ENCODE data around the gene JAZF1. TPM values are rescaled to one million over a fixed set of nuclear protein-coding genes. Genes with fewer than 3 reads are reported as not detected.
A peak's percentile ranks its signal among the peaks of the same experiment; 100 is the strongest.

The JAZF1 gene
- total and polyA plus RNA-seq, 2 of the 8 experiments (the other 6 are each of a cell fraction or from before 2014, with no cell fraction given): 2.6 to 21.8 TPM

- Histone ChIP-seq H3K4me2 (ENCODE audit: insufficient read depth in 1 of 2, low read depth in 2 of 2, low read length in 2 of 2) (0 out of 4 replicates have a peak overlapping the region, but pooled peaks of 1 of the 2 experiments have one; percentile 13), H3K4me3 (ENCODE audit: extremely low read depth in 1 of 4, insufficient read depth in 2 of 4, low read depth in 3 of 4, low read length in 4 of 4) (no peak overlapping the region), H2AFZ (ENCODE audit: low read length) (no peak overlapping the region), H3K4ac (replicated peaks; ENCODE audit: insufficient read length, low read depth, low read length) (no peak overlapping the region), H4K5ac (ENCODE audit: insufficient read length, low read depth, low read length) (no peak overlapping the region), H4K8ac (ENCODE audit: extremely low read depth, insufficient read depth, low read length) (no peak overlapping the region), H2BK12ac (ENCODE audit: low read depth, low read length) (no peak overlapping the region), H3K9ac (replicated peaks in 1 of 4; ENCODE audit: extremely low read depth in 1 of 4, low read depth in 3 of 4, low read length in 3 of 4) (no peak overlapping the region), H3K23me2 (ENCODE audit: low read depth, low read length) (no peaks in the 10 kb centered on the region; the same call in 1 of the 2 replicates), H3K18ac (ENCODE audit: extremely low read depth, low read length) (no peak overlapping the region), H3K27me3 (replicated peaks in 1 of 4; ENCODE audit: control insufficient read depth in 3 of 4, extremely low read depth in 1 of 4, insufficient read depth in 3 of 4, low read length in 3 of 4) (no peaks in the 10 kb centered on the region), H4K91ac (replicated peaks; ENCODE audit: insufficient read length, low read length) (no peak overlapping the region), H2BK5ac (ENCODE audit: low read depth, low read length) (no peak overlapping the region), H4K20me1 (replicated peaks in 1 of 2; ENCODE audit: control insufficient read depth in 1 of 2, insufficient read depth in 2 of 2, low read length in 2 of 2) (no peaks in the 10 kb centered on the region), H3K27ac (ENCODE audit: low read depth, low read length) (no peak overlapping the region), H3K56ac (replicated peaks; ENCODE audit: insufficient read length, low read depth, low read length) (no peak overlapping the region), H3K79me1 (ENCODE audit: low read depth, low read length) (peaks cover 2% of the 10 kb centered on the region; the same call in 1 of the 2 replicates), H2BK20ac (ENCODE audit: low read length) (no peak overlapping the region), H3K23ac (ENCODE audit: insufficient read length) (no peak overlapping the region), H3K14ac (ENCODE audit: insufficient read length) (no peak overlapping the region), H2BK120ac (replicated peaks; ENCODE audit: low read depth, low read length) (no peak overlapping the region), H3K9me3 (ENCODE audit: insufficient read depth in 2 of 2, low read depth in 1 of 2, low read length in 1 of 2) (no peaks in the 10 kb centered on the region), H3K79me2 (ENCODE audit: control insufficient read depth in 1 of 2, insufficient read depth in 2 of 2, low read length in 2 of 2) (no peaks in the 10 kb centered on the region), H3K4me1 (replicated peaks in 1 of 4; ENCODE audit: control insufficient read depth in 3 of 4, insufficient read depth in 4 of 4, low read length in 3 of 4) (peaks cover 0 to 5% (median 0%) of the 10 kb centered on the region in 4 experiments; a peak in 2 of 7 replicates), H2AK5ac (ENCODE audit: low read depth, low read length) (no peak overlapping the region), H3K36me3 (ENCODE audit: control insufficient read depth in 2 of 4, insufficient read depth in 4 of 4, low read length in 3 of 4) (no peaks in the 10 kb centered on the region), H2BK15ac (ENCODE audit: low read length) (no peak overlapping the region)
- no peak for FAIRE-seq
- DNase-seq (ENCODE audit: low read depth in 1 of 2, low spot score in 2 of 2): no peak
- CTCF ChIA-PET (ENCODE audit: partially characterized antibody): interaction anchor here (0.6 to 5.2 kb wide), 10 partner anchors 9 to 343 kb away, joined by 3 to 38 read pairs (median 6); no protein-coding TSS in a partner anchor
- TF ChIP-seq RAD21 (IDR thresholded peaks at IDR 0.05 in 1 of 2, conservative IDR thresholded peaks at IDR 0.05 in 1 of 2; ENCODE audit: low read depth in 2 of 2, low read length in 2 of 2) (peak; percentile 39 to 51; a peak in 3 of 4 replicates), BACH1 (IDR thresholded peaks at IDR 0.05; ENCODE audit: low read length) (no peak), CTCF (IDR thresholded peaks at IDR 0.05; ENCODE audit: control extremely low read depth in 1 of 3, insufficient read depth in 1 of 3, low read depth in 1 of 3, low read length in 3 of 3) (peak in 2 of 3 experiments; percentile 20 to 32; a peak in 2 of 4 replicates)
- POLR2A ChIA-PET (ENCODE audit: partially characterized antibody): no interaction called here
Measured at GRCh38 chr7:28044825-28045224, 135.8 kb downstream of the JAZF1 start.

Measured in H1 (cell line).